GM12891 (cell line): ENCODE data around the gene CUL1.

ENCODE experiments used
- PAX5 ChIP-seq: IDR thresholded peaks from 2 replicates; pipeline ENCODE4 v1.6.1; 2011; ENCODE audit warnings: low read length, moderate library complexity, mild to moderate bottlenecking; ENCODE audit not compliant: insufficient read depth, severe bottlenecking
- POLR2A ChIP-seq: IDR thresholded peaks from 2 replicates; pipeline ENCODE4 v1.6.1; 2011; ENCODE audit warnings: low read depth, low read length, control low read depth
- POLR2AphosphoS5 ChIP-seq: IDR thresholded peaks from 2 replicates; pipeline ENCODE4 v1.6.1; 2011; ENCODE audit warnings: low read depth, low read length, control low read depth
- POU2F2 ChIP-seq: IDR thresholded peaks from 2 replicates; pipeline ENCODE4 v1.6.1; 2011; ENCODE audit warnings: low read depth, mild to moderate bottlenecking, control low read depth, low read length, moderate library complexity
- SPI1 ChIP-seq: IDR thresholded peaks from 2 replicates; pipeline ENCODE4 v1.6.1; 2011; ENCODE audit warnings: low read depth, low read length, control low read depth
- TAF1 ChIP-seq: IDR thresholded peaks from 2 replicates; pipeline ENCODE4 v1.6.1; 2011; ENCODE audit warnings: low read depth, low read length, control low read depth

GRCh38 chr7:148774471-148774870 is 75.8 kb downstream of the CUL1 start:
- TF ChIP-seq POLR2AphosphoS5 (no peak), POLR2A (no peak), TAF1 (no peak), POU2F2 (no peak), PAX5 (no peak), SPI1 (no peak)
